ENCODE data around the gene RBPJ.

GRCh38 chr4:26452565-26453531 is 132.0 kb downstream of the RBPJ start:
- no peak for TF ChIP-seq CTCF (conservative IDR thresholded peaks at IDR 0.05)
- no peak for TF ChIP-seq EZH2 (IDR thresholded peaks at IDR 0.05; ENCODE audit: low read depth)
